A673 (cell line): ENCODE data around the gene LYSMD4. TPM values are rescaled to one million over a fixed set of nuclear protein-coding genes. Genes with fewer than 3 reads are reported as not detected.

ENCODE experiments used
- BruUV-seq: library from RNA; stranded (reverse); fragments of 400-500 nt; replicated peaks from 2 replicates; lab custom pipeline; 2021; lab: Mats Ljungman, UMichigan
- CTCF ChIA-PET: fragments of 300-600 bp; sonication (Branson Sonifier 250); formaldehyde crosslinking; loops from one replicate; lab custom pipeline; 2022; ENCODE audit warnings: antibody characterized with exemption; lab: Charles Lee
- POLR2A ChIA-PET: fragments of 300-600 bp; sonication (Branson Sonifier 250); formaldehyde crosslinking; loops from one replicate; lab custom pipeline; 2022; ENCODE audit warnings: antibody characterized with exemption; ENCODE audit not compliant: low non-redundant PET; lab: Charles Lee
- DNase-seq: peaks from one replicate; pipeline ENCODE4 v3.0.0-alpha.2; 2015; ENCODE audit warnings: low spot score
- H3K27ac ChIP-seq: fragments of 200-600 bp; sonication (generic); 2 replicates; pipeline ENCODE4 v1.5.1; 2016; ENCODE audit warnings: mixed run types, low read depth, mild to moderate bottlenecking, mixed read lengths, antibody characterized with exemption, low read length; ENCODE audit not compliant: poor library complexity, severe bottlenecking
- H3K27me3 ChIP-seq: fragments of 200-600 bp; sonication (generic); replicated peaks from 2 replicates; pipeline ENCODE4 v1.6.1; 2017; ENCODE audit warnings: mixed run types, low read depth, mild to moderate bottlenecking, mixed read lengths, antibody characterized with exemption, low read length; ENCODE audit not compliant: insufficient read depth, poor library complexity
- H3K36me3 ChIP-seq: fragments of 200-600 bp; sonication (generic); 2 replicates; pipeline ENCODE4 v1.6.1; 2016; ENCODE audit warnings: mixed run types, mild to moderate bottlenecking, mixed read lengths, antibody characterized with exemption, low read length; ENCODE audit not compliant: insufficient read depth, poor library complexity, severe bottlenecking
- H3K4me1 ChIP-seq: fragments of 200-600 bp; sonication (generic); 2 replicates; pipeline ENCODE4 v1.6.1; 2017; ENCODE audit warnings: mixed run types, mild to moderate bottlenecking, mixed read lengths, antibody characterized with exemption, low read length; ENCODE audit not compliant: insufficient read depth, poor library complexity, severe bottlenecking
- H3K4me3 ChIP-seq: fragments of 200-600 bp; sonication (generic); 2 replicates; pipeline ENCODE4 v1.5.1; 2016; ENCODE audit warnings: low read depth, mixed run types, mild to moderate bottlenecking, mixed read lengths, low read length; ENCODE audit not compliant: poor library complexity, severe bottlenecking
- H3K9me3 ChIP-seq: fragments of 200-600 bp; sonication (generic); 2 replicates; pipeline ENCODE4 v1.6.1; 2016; ENCODE audit warnings: mixed run types, low read depth, mild to moderate bottlenecking, mixed read lengths, antibody characterized with exemption, low read length; ENCODE audit not compliant: poor library complexity, severe bottlenecking
- CTCF ChIP-seq: fragments of 300-800, 200-600 bp; sonication (generic); conservative IDR thresholded peaks from 2 replicates; pipeline ENCODE4 v1.5.1; 2017; ENCODE audit warnings: low read depth, mild to moderate bottlenecking, antibody characterized with exemption, low read length, moderate library complexity, mixed read lengths
- EZH2 ChIP-seq: fragments of 200-600 bp; sonication (generic); IDR thresholded peaks from 2 replicates; pipeline ENCODE4 v1.6.1; 2017; ENCODE audit warnings: borderline replicate concordance, low read depth, mild to moderate bottlenecking, mixed read lengths, antibody characterized with exemption, low read length; ENCODE audit not compliant: poor library complexity, severe bottlenecking
- intact Hi-C: fragments of 100-400 bp; cut with micrococcal nuclease; formaldehyde crosslinking; loops from one replicate; pipeline ENCODE4 v1.10.0; 2022; ENCODE audit not compliant: unreplicated experiment
- total RNA-seq: library from RNA; stranded (reverse); gene quantifications from 2 replicates; pipeline ENCODE4 v1.2.3, GENCODE V29; 2021

LYSMD4 gene
- total RNA-seq, 1 experiment from 2014 or later = 5.8 TPM

DNA sequence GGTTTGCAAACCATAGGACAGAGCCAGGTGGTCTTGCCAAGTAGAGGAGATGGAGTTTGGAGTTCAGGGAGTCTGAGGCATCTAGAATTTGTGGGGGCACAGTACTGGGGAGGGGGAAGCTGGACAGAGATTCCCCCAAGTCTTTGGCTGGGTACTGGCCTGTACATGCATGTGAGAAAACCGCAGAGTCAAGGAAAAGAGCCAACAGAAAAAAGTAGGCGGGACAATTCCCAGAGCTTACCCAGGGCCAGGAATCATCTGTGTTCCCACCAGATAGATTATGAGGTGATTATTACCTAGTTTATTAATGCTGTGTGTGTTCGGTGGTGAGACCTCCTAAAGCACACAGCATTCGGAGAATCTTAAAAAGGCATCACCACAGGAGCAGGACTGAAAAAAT is 11.3 kb downstream of the LYSMD4 start:
- POLR2A ChIA-PET = no interaction called here
- no TSS peak for BruUV-seq
- Histone ChIP-seq H3K9me3 (no peaks in the 10 kb centered on the region), H3K27me3 (no peaks in the 10 kb centered on the region), H3K4me1 (peaks cover 14% of the 10 kb centered on the region), H3K4me3 (no peak overlapping the region), H3K27ac (no peak overlapping the region), H3K36me3 (no peaks in the 10 kb centered on the region)
- DNase-seq = no peak
- intact Hi-C loops = no loop called here
- no peak for TF ChIP-seq EZH2
- TF ChIP-seq CTCF = no peak
- CTCF ChIA-PET = no interaction called here

- no peaks in the 10 kb centered on the region for H3K9me3 ChIP-seq
- ChIA-PET POLR2A (no interaction called here), CTCF (no interaction called here)
- H3K27me3 ChIP-seq = no peaks in the 10 kb centered on the region
- H3K4me3 ChIP-seq = no peak overlapping the region
- H3K27ac ChIP-seq = no peak overlapping the region
- BruUV-seq = no TSS peak
- DNase-seq = no peak
- H3K4me1 ChIP-seq = peaks cover 21% of the 10 kb centered on the region
- TF ChIP-seq CTCF (no peak), EZH2 (no peak)
- no peaks in the 10 kb centered on the region for H3K36me3 ChIP-seq
- intact Hi-C loops = no loop called here
These were observed 12.0 kb downstream of the LYSMD4 start for GRCh38 chr15:99721104-99721778.

DNA sequence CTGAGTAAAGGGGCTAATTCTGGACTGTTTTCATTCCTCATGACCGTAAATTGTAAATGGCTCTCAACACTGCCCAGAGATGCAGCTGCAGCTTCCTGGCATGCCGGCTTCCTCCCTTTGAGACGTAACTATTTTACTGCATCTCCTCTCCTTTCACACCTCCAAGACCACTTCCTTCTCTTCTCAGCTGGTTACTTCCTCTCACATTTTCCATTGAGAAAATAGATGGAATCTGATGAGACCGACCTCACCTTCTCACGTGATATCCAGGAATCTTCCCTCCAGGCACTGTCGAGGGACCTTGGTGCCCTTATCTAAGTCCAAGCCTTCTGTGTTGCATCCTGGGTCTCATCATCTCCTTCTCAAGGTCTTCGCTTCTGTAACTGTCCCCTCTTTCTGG is 12.7 kb downstream of the LYSMD4 start:
- POLR2A ChIA-PET = no interaction called here

More for the DNA sequence above, 12.7 kb downstream of the LYSMD4 start:
- intact Hi-C loops = no loop called here
- CTCF ChIA-PET = no interaction called here
- Histone ChIP-seq H3K27ac (no peak overlapping the region), H3K4me1 (peaks cover 26% of the 10 kb centered on the region), H3K27me3 (no peaks in the 10 kb centered on the region), H3K36me3 (no peaks in the 10 kb centered on the region), H3K9me3 (no peaks in the 10 kb centered on the region), H3K4me3 (no peak overlapping the region)
- no peak for TF ChIP-seq EZH2
- TF ChIP-seq CTCF = no peak
- BruUV-seq = no TSS peak
- no peak for DNase-seq
